Right kidney (tissue), 1 donor: ENCODE data around the gene NAXD.
"Not testable (repeated sequence)": the region's sequence is repeated elsewhere in the genome, so short reads cannot be mapped to it uniquely, and the experiment has no call there.

ENCODE experiments used
- DNase-seq: peaks from one replicate; pipeline ENCODE4 v3.0.0-alpha.2; 2016

The NAXD gene

GRCh38 chr13:110644892-110645521 lies 29.7 kb downstream of the NAXD start:
- DNase-seq: peak; percentile 72

- DNase-seq: no peak
These were observed 30.4 kb downstream of the NAXD start for GRCh38 chr13:110645750-110646149.

- no peak for DNase-seq
These were observed 31.4 kb downstream of the NAXD start for GRCh38 chr13:110646442-110647364.

GRCh38 chr13:110647365-110647737 lies 32.0 kb downstream of the NAXD start:
- DNase-seq: no peak

- DNase-seq: no peak
These were observed 32.9 kb downstream of the NAXD start for GRCh38 chr13:110648146-110648819.

GRCh38 chr13:110648848-110649421 lies 33.6 kb downstream of the NAXD start:
- no peak for DNase-seq

- DNase-seq: no peak
These were observed 34.2 kb downstream of the NAXD start for GRCh38 chr13:110649551-110649950.

- DNase-seq: no peak
These were observed 35.1 kb downstream of the NAXD start for GRCh38 chr13:110650436-110650835.

- no peak for DNase-seq
These were observed 35.9 kb downstream of the NAXD start for GRCh38 chr13:110651271-110651670.

- DNase-seq: no peak
These were observed 36.4 kb downstream of the NAXD start for GRCh38 chr13:110651726-110652230.

GRCh38 chr13:110652231-110652730 lies 36.9 kb downstream of the NAXD start:
- peak; percentile 38 for DNase-seq

- DNase-seq: no peak
These were observed 37.4 kb downstream of the NAXD start for GRCh38 chr13:110652764-110653163.

- no peak for DNase-seq
These were observed 37.9 kb downstream of the NAXD start for GRCh38 chr13:110653271-110653670.

GRCh38 chr13:110653851-110654250 lies 38.5 kb downstream of the NAXD start:
- no peak for DNase-seq

GRCh38 chr13:110657196-110657595 lies 41.9 kb downstream of the NAXD start:
- DNase-seq: no peak

- DNase-seq: not testable (repeated sequence)
These were observed 43.0 kb downstream of the NAXD start for GRCh38 chr13:110658218-110658911.

GRCh38 chr13:110661256-110661655 lies 45.9 kb downstream of the NAXD start:
- DNase-seq: no peak

GRCh38 chr13:110662091-110662490 lies 46.7 kb downstream of the NAXD start:
- no peak for DNase-seq

GRCh38 chr13:110662777-110663443 lies 47.6 kb downstream of the NAXD start:
- no peak for DNase-seq

- DNase-seq: no peak
These were observed 48.1 kb downstream of the NAXD start for GRCh38 chr13:110663491-110663890.

- DNase-seq: no peak
These were observed 48.7 kb downstream of the NAXD start for GRCh38 chr13:110664041-110664440.
